Psoas muscle (tissue), 8 donors: Measurements from ENCODE around the gene ASB13. TPM values are rescaled to one million over a fixed set of nuclear protein-coding genes. Genes with fewer than 3 reads are reported as not detected.

Source experiments
- ATAC-seq, 4 donors: fragments of 200-7000 bp; cut with Tn5 transposase; one replicate each; pipeline ENCODE4 v1.9.1; 2020; ENCODE audit warnings: moderate library complexity in 3 of 4, mild to moderate bottlenecking in 2 of 4
- DNase-seq, 2 donors: peaks; one replicate each; pipeline ENCODE4 v3.0.0-alpha.2; 2020
- H3K27ac ChIP-seq: fragments of 200-600 bp; one replicate; pipeline ENCODE4 v1.8.0; 2022
- H3K27me3 ChIP-seq, 3 donors: fragments of 200-600 bp in 1 of 3; one replicate each; pipeline versions ENCODE4 v1.6.1 to v1.8.0; 2013 to 2022; ENCODE audit warnings: low read length in 2 of 3, mild to moderate bottlenecking in 2 of 3, moderate library complexity in 1 of 3; ENCODE audit not compliant: insufficient read depth in 3 of 3
- H3K36me3 ChIP-seq, 2 donors: fragments of 200-600 bp in 1 of 2; one replicate each; pipeline versions ENCODE4 v1.6.1 to v1.8.0; 2013 to 2022; ENCODE audit warnings: low read depth in 1 of 2, mild to moderate bottlenecking in 1 of 2, moderate library complexity in 1 of 2; ENCODE audit not compliant: insufficient read depth in 1 of 2
- H3K4me1 ChIP-seq: fragments of 200-600 bp; one replicate; pipeline ENCODE4 v1.8.0; 2022
- H3K4me3 ChIP-seq: fragments of 200-600 bp; one replicate; pipeline ENCODE4 v1.8.0; 2022; ENCODE audit warnings: mild to moderate bottlenecking
- H3K9me3 ChIP-seq: fragments of 200-600 bp; one replicate; pipeline ENCODE4 v1.8.0; 2022
- WGBS, 3 donors: extraction: QIAGEN DNeasy Blood & Tissue Kit; methylation state at CpG; one replicate each; pipeline versions ENCODE4 v1.1.6 to v1.1.7; 2013; 5-methylcytosine and 5-hydroxymethylcytosine counted together
- intact Hi-C, 2 donors: fragments of 100-400 bp; cut with DNase I; formaldehyde crosslinking; loops; one replicate each; pipeline versions ENCODE4 v1.11.0 to v1.14.2; 2022
- polyA plus RNA-seq, 3 donors: library from polyadenylated mRNA; stranded (reverse); fragments of 200-250 nt; gene quantifications; one replicate each; pipeline ENCODE4 v1.2.3, GENCODE V29; 2013
- total RNA-seq, 4 donors: library from RNA; stranded (reverse); fragmentation: NEBNext Ultra II Directional in 2 of 4; extraction: Animal tissue kit (Norgen Biotek cat#: 25700) in 2 of 4; gene quantifications; one replicate each; pipeline versions ENCODE4 v1.2.1 to v1.2.4, GENCODE V29; 2021 to 2023
- TF ChIP-seq, protein P1 (sequence below): fragments of 200-600 bp; IDR thresholded peaks from one replicate; pipeline ENCODE4 v1.8.0; 2022; ENCODE audit warnings: antibody characterized with exemption
- donor health status: healthy with polysubstance abuse.
- donor health status: DM: no; HTN: no; CAD: no; lungs with moderate emphysema.
- donor health status: Bipolar disorder and iron deficiency.
- donor health status: healthy.
- donor health status: DM: yes; HTN: yes; CAD: no.
- donor health status: DM: no; HTN: no; CAD: no.
- donor health status: DM: no; HTN: no; CAD: no.
- donor health status: DM: yes; HTN: yes; CAD: no.

The ASB13 gene
- total and polyA plus RNA-seq, 7 donors, result 9.8 to 20.8 (median 14.2) TPM

- DNase-seq (no peak), ATAC-seq (no peak)
- 63 to 81% (median 81%) methylated on average over 2 of the region's 2 CpGs for WGBS, 3 donors
- H3K27ac ChIP-seq, result no peak overlapping the region
- no peaks in the 10 kb centered on the region for H3K4me1 ChIP-seq
- TF ChIP-seq, protein P1, sequence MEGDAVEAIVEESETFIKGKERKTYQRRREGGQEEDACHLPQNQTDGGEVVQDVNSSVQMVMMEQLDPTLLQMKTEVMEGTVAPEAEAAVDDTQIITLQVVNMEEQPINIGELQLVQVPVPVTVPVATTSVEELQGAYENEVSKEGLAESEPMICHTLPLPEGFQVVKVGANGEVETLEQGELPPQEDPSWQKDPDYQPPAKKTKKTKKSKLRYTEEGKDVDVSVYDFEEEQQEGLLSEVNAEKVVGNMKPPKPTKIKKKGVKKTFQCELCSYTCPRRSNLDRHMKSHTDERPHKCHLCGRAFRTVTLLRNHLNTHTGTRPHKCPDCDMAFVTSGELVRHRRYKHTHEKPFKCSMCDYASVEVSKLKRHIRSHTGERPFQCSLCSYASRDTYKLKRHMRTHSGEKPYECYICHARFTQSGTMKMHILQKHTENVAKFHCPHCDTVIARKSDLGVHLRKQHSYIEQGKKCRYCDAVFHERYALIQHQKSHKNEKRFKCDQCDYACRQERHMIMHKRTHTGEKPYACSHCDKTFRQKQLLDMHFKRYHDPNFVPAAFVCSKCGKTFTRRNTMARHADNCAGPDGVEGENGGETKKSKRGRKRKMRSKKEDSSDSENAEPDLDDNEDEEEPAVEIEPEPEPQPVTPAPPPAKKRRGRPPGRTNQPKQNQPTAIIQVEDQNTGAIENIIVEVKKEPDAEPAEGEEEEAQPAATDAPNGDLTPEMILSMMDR, result no peak
- no peaks in the 10 kb centered on the region for H3K36me3 ChIP-seq
- no peak overlapping the region for H3K4me3 ChIP-seq
- no peaks in the 10 kb centered on the region for H3K9me3 ChIP-seq
- H3K27me3 ChIP-seq, result no peaks in the 10 kb centered on the region
- intact Hi-C loops, result loop anchor here in 1 of 2 donors (10.0 kb wide), 1 partner anchor 195 kb away; no protein-coding TSS in a partner anchor
These were observed 13.2 kb upstream of the ASB13 start for GRCh38 chr10:5679606-5680005.

GRCh38 chr10:5679037-5679435, 12.6 kb upstream of the ASB13 start:
- Histone ChIP-seq H3K27ac (no peak overlapping the region), H3K9me3 (no peaks in the 10 kb centered on the region), H3K27me3 (no peaks in the 10 kb centered on the region), H3K4me1 (no peaks in the 10 kb centered on the region), H3K4me3 (no peak overlapping the region), H3K36me3 (no peaks in the 10 kb centered on the region)
- DNase-seq (no peak), ATAC-seq (no peak)
- intact Hi-C loops, result no loop called here
- TF ChIP-seq, protein P1, result no peak
- WGBS, 3 donors, result 83 to 87% (median 84%) methylated on average over 3 of the region's 3 CpGs

- H3K4me1 ChIP-seq, result no peaks in the 10 kb centered on the region
- no peak overlapping the region for H3K27ac ChIP-seq
- intact Hi-C loops, result no loop called here
- H3K36me3 ChIP-seq, result no peaks in the 10 kb centered on the region
- WGBS, 3 donors, result 74 to 77% (median 76%) methylated on average over 9 of the region's 9 CpGs
- H3K9me3 ChIP-seq, result no peaks in the 10 kb centered on the region
- TF ChIP-seq, protein P1, result no peak
- ATAC-seq (no peak), DNase-seq (no peak)
- H3K4me3 ChIP-seq, result no peak overlapping the region
- no peaks in the 10 kb centered on the region for H3K27me3 ChIP-seq
These were observed 12.1 kb upstream of the ASB13 start for GRCh38 chr10:5678397-5679036.

- WGBS, 3 donors, result 51 to 74% (median 66%) methylated on average over 8 of the region's 8 CpGs
- DNase-seq (no peak), ATAC-seq (no peak)
- Histone ChIP-seq H3K27me3 (no peaks in the 10 kb centered on the region), H3K4me3 (no peak overlapping the region), H3K9me3 (peaks cover 7% of the 10 kb centered on the region), H3K36me3 (no peaks in the 10 kb centered on the region), H3K4me1 (peaks cover 4% of the 10 kb centered on the region), H3K27ac (no peak overlapping the region)
- intact Hi-C loops, result no loop called here
- TF ChIP-seq, protein P1, result no peak
These were observed 4.4 kb upstream of the ASB13 start for GRCh38 chr10:5670662-5671375.
